ENCODE measurements around the gene GSTM3. TPM values are rescaled to one million over a fixed set of nuclear protein-coding genes. Genes with fewer than 3 reads are reported as not detected.
A peak's percentile ranks its signal among the peaks of the same experiment; 100 is the strongest.
"Not testable (repeated sequence)": the region's sequence is repeated elsewhere in the genome, so short reads cannot be mapped to it uniquely, and the experiment has no call there.

The GSTM3 gene
- polyA plus RNA-seq, 3 donors from 2014 or later = 1.1 to 7.1 (median 5.9) TPM

DNA sequence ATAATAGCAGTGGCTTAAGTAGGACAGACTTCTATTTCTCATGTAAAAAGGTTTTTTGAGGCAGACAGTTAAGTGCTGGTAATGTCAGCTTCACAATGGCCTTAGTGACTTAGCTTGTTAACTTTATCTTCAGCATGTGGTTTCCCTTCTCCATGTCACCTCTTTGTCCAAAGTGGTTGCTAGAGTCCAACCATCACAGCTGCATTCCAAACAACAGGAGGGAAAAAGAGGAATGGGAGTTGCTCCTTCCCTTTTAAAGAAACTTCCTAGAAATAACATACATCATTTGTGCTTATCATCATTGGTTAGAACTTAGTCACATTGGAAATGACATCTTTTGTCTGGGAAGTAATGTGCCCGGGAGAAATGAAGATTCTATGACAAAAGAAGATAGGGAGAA, 18.9 kb downstream of the GSTM3 start:
- Mint-ChIP-seq H3K27ac (no peak overlapping the region), H3K9me3 (no peaks in the 10 kb centered on the region), H3K4me3 (no peak overlapping the region), H3K4me1 (no peaks in the 10 kb centered on the region), H3K27me3 (ENCODE audit: low read depth in 3 of 3) (peaks cover 2% of the 10 kb centered on the region in 3 donors), H3K36me3 (no peaks in the 10 kb centered on the region)
- no peak for DNase-seq

DNA sequence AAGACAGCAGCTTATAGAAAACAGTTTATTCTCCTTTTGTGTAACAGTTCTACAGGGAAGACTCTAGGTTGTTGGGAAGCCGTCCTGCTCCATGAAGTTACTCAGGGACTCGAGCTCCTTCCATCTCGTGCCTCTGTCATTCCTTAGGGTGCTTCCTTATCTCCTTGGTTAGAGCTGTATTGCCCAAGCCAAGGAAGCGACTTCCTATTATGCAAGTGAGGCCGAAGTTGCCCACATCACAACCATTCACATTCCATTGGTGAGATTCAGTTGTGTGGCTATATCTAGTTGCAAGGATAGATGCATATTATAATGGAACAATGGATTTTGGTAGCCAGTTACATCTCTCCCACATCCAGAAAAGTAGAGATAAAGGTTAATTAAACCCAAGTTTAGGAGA, 19.8 kb downstream of the GSTM3 start:
- H3K4me1 Mint-ChIP-seq = no peaks in the 10 kb centered on the region
- H3K27ac Mint-ChIP-seq = no peak overlapping the region
- DNase-seq = no peak
- H3K9me3 Mint-ChIP-seq = no peaks in the 10 kb centered on the region
- peaks cover 2% of the 10 kb centered on the region in 3 donors for H3K27me3 Mint-ChIP-seq (ENCODE audit: low read depth in 3 of 3)
- no peaks in the 10 kb centered on the region for H3K36me3 Mint-ChIP-seq
- no peak overlapping the region for H3K4me3 Mint-ChIP-seq

DNA sequence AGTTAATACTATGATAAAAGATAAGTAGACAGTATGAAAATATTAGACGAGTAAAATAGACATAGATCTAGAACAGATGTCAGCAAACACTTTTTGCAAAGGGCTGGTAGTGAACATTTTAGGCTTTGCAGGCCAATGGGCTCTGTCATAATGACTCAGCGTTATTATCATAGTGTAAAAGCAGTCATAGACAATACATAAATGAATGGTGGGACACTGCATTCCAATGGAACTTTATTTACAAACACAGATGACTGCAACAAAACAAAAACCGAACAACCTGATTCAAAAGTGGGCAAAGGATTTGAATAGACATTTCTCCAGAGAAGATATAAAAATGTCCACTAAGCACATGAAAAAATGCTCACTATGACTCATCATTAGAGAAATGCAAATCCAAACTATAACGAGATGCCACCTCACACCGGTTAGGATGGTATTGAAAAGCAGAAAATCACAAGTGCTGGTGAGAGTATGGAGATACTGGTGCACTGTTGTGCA, 21.5 kb downstream of the GSTM3 start:
- no peak for DNase-seq
- peaks cover 0 to 2% (median 2%) of the 10 kb centered on the region in 3 donors for H3K27me3 Mint-ChIP-seq (ENCODE audit: low read depth in 3 of 3)
- H3K9me3 Mint-ChIP-seq = no peaks in the 10 kb centered on the region
- H3K27ac Mint-ChIP-seq = no peak overlapping the region
- no peaks in the 10 kb centered on the region for H3K4me1 Mint-ChIP-seq
- H3K36me3 Mint-ChIP-seq = no peaks in the 10 kb centered on the region
- no peak overlapping the region for H3K4me3 Mint-ChIP-seq

DNA sequence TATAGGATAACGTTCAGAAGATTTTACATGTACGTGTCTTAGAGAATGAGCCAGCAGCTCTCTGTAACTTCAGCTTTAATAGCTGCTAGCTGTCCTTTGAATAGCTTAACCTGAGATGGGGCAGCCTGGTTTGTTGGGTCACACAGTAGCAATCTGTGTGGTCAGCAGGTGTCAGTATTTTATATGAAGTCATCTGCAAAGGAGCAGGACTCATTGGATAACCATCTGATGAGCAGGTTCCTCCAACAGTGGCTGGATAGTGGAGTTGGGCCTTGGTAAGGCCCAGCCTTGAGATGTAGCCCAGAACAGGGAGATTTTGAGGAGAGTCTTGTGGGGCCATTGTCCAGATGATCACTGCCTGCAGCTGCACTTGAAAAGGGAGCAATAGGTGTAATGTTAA, 22.3 kb downstream of the GSTM3 start:
- H3K27me3 Mint-ChIP-seq (ENCODE audit: low read depth in 3 of 3) = peaks cover 0 to 3% (median 2%) of the 10 kb centered on the region in 3 donors

GRCh38 chr1:109717729-109718128, 23.1 kb downstream of the GSTM3 start:
- DNase-seq = no peak
- no peaks in the 10 kb centered on the region for H3K4me1 Mint-ChIP-seq
- H3K27ac Mint-ChIP-seq = peak overlapping the region in 1 of 6 donors; percentile 52
- H3K36me3 Mint-ChIP-seq = no peaks in the 10 kb centered on the region
- H3K9me3 Mint-ChIP-seq = no peaks in the 10 kb centered on the region
- H3K27me3 Mint-ChIP-seq (ENCODE audit: low read depth in 3 of 3) = peaks cover 0 to 4% (median 2%) of the 10 kb centered on the region in 3 donors
- no peak overlapping the region for H3K4me3 Mint-ChIP-seq

More for the DNA sequence above, 22.3 kb downstream of the GSTM3 start:
- Mint-ChIP-seq H3K4me1 (no peaks in the 10 kb centered on the region), H3K27ac (no peak overlapping the region), H3K4me3 (no peak overlapping the region), H3K36me3 (no peaks in the 10 kb centered on the region), H3K9me3 (no peaks in the 10 kb centered on the region)
- DNase-seq = no peak

GRCh38 chr1:109716570-109717090, 24.2 kb downstream of the GSTM3 start:
- H3K9me3 Mint-ChIP-seq = no peaks in the 10 kb centered on the region
- no peaks in the 10 kb centered on the region for H3K4me1 Mint-ChIP-seq
- no peak for DNase-seq
- no peak overlapping the region for H3K27ac Mint-ChIP-seq
- H3K36me3 Mint-ChIP-seq = no peaks in the 10 kb centered on the region
- H3K4me3 Mint-ChIP-seq = no peak overlapping the region
- peaks cover 2 to 4% (median 2%) of the 10 kb centered on the region in 3 donors for H3K27me3 Mint-ChIP-seq (ENCODE audit: low read depth in 3 of 3)

DNA sequence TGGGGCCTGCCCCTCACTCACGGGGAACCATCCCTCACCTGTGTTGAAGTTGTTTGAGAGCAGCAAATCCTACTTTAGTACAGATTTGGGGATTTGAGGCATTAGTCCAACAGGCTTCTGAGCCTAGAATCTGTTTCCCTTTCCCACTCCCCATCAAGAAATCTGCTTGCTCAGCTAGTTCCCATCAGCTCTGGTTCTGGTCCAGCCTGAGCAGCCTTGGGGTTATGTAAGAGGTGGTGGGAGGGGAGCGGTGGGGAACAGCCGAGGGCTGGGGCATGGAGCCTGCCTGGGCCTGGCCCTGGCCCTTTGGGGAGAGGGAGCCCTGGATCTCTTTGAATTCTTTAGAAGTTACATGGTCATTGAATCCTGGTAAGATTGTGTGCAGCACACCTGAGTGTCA, 24.7 kb downstream of the GSTM3 start:
- DNase-seq = no peak
- Mint-ChIP-seq H3K27me3 (ENCODE audit: low read depth in 3 of 3) (peaks cover 2 to 4% (median 3%) of the 10 kb centered on the region in 3 donors), H3K4me1 (no peaks in the 10 kb centered on the region), H3K36me3 (no peaks in the 10 kb centered on the region), H3K27ac (no peak overlapping the region), H3K9me3 (no peaks in the 10 kb centered on the region), H3K4me3 (no peak overlapping the region)

GRCh38 chr1:109714661-109715372, 26.0 kb downstream of the GSTM3 start:
- no peaks in the 10 kb centered on the region for H3K36me3 Mint-ChIP-seq
- peaks cover 0 to 4% (median 0%) of the 10 kb centered on the region in 6 donors for H3K9me3 Mint-ChIP-seq
- DNase-seq = no peak
- no peak overlapping the region for H3K4me3 Mint-ChIP-seq
- H3K4me1 Mint-ChIP-seq = no peaks in the 10 kb centered on the region
- no peak overlapping the region for H3K27ac Mint-ChIP-seq
- peaks cover 2 to 4% (median 3%) of the 10 kb centered on the region in 3 donors for H3K27me3 Mint-ChIP-seq (ENCODE audit: low read depth in 3 of 3)

DNA sequence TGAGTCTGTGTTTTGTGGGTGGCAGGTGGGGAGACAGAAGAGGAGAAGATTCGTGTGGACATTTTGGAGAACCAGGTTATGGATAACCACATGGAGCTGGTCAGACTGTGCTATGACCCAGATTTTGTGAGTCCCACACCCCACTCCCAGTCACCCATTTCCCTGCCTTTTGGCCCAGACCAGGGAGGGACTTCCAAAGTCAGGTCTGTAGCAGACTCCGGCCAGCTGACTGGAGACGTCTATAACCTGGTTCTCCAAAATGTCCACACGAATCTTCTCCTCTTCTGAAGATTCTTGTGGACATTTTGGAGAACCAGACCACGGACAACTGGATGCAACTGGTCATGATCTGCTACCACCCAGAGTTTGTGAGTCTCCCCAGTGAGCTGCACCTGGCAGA, 27.2 kb downstream of the GSTM3 start:
- Mint-ChIP-seq H3K27ac (no peak overlapping the region), H3K4me1 (no peaks in the 10 kb centered on the region), H3K27me3 (ENCODE audit: low read depth in 3 of 3) (peaks cover 2 to 6% (median 3%) of the 10 kb centered on the region in 3 donors), H3K36me3 (peaks cover 8 to 10% (median 9%) of the 10 kb centered on the region in 3 donors), H3K9me3 (peaks cover 9 to 12% (median 10%) of the 10 kb centered on the region in 6 donors), H3K4me3 (no peak overlapping the region)
- DNase-seq = no peak

DNA sequence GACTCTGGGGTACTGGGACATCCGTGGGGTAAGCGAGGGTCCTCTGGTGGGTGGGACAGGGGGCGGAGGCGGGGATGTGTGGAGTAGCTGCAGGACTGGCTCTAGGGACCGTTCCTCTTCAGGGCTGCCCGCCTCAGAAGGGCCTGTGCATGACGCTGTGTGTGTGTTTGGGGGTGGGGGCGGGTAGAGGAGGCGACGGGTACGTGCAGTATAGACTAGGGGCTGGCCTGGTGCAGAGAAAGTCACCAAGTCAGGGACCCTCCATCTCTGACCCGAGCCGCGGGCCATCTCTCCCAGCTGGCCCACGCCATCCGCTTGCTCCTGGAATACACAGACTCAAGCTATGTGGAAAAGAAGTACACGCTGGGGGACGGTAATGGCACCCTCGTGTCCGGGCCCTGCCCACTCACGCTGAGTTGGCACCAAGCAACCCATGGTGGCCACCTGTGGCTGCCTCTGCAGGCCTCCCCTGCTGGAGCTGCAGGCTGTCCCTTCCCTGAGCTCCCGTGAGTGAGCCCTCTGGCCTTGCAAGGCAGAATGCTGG, 28.4 kb downstream of the GSTM3 start:
- Mint-ChIP-seq H3K9me3 (peaks cover 10 to 22% (median 15%) of the 10 kb centered on the region in 6 donors), H3K4me3 (no peak overlapping the region), H3K27me3 (ENCODE audit: low read depth in 3 of 3) (peaks cover 2 to 5% (median 4%) of the 10 kb centered on the region in 3 donors), H3K4me1 (no peaks in the 10 kb centered on the region), H3K36me3 (peaks cover 12 to 19% (median 15%) of the 10 kb centered on the region in 3 donors), H3K27ac (no peak overlapping the region)
- DNase-seq = no peak

- H3K27me3 Mint-ChIP-seq (ENCODE audit: low read depth in 3 of 3); DNase-seq; H3K4me1 Mint-ChIP-seq: not testable (repeated sequence)
- Mint-ChIP-seq H3K27ac (peak within 1 kb of the TSS in 1 of 6 donors; percentile 84), H3K36me3 (peaks cover 12 to 25% (median 15%) of the 10 kb centered on the region in 3 donors), H3K9me3 (peaks cover 10 to 28% (median 15%) of the 10 kb centered on the region in 6 donors), H3K4me3 (peak within 1 kb of the TSS in 2 of 5 donors; percentile 65 to 81)
These were observed 29.1 kb downstream of the GSTM3 start, which contains the start of gene GSTM5 for GRCh38 chr1:109711593-109712320. GSTM5 (plus strand) TSS chr1:109712251; CDS start chr1:109712313, 62 bp downstream.

- H3K4me3 Mint-ChIP-seq; DNase-seq; H3K27ac Mint-ChIP-seq; H3K4me1 Mint-ChIP-seq; H3K27me3 Mint-ChIP-seq (ENCODE audit: low read depth in 3 of 3): not testable (repeated sequence)
- Mint-ChIP-seq H3K36me3 (peaks cover 12 to 25% (median 15%) of the 10 kb centered on the region in 3 donors), H3K9me3 (peaks cover 10 to 28% (median 15%) of the 10 kb centered on the region in 6 donors)
These were observed 31.0 kb downstream of the GSTM3 start for GRCh38 chr1:109709822-109710221.

DNA sequence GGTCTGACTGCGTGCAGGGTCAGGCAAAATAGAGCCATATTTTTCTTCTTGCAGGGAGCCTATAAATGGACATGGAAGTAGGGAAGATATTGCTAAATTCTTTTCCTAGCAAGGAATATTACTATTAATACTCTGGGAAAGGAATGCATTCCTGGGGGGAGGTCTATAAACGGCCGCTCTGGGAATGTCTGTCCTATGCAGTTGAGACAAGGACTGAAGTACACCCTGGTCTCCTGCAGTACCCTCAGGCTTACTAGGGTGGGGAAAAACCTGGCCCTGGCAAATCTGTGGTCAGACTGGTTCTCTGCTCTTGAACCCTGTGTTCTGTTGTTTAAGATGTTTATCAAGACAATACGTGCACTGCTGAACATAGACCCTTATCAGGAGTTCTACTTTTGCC, 31.9 kb downstream of the GSTM3 start:
- Mint-ChIP-seq H3K9me3 (peaks cover 10 to 36% (median 19%) of the 10 kb centered on the region in 6 donors), H3K36me3 (peaks cover 12 to 33% (median 23%) of the 10 kb centered on the region in 3 donors)
- not testable (repeated sequence) for DNase-seq; H3K4me1 Mint-ChIP-seq; H3K27ac Mint-ChIP-seq; H3K27me3 Mint-ChIP-seq (ENCODE audit: low read depth in 3 of 3); H3K4me3 Mint-ChIP-seq
